Effector memory CD8-positive, alpha-beta T cell (primary cell): ENCODE results near the gene BIRC5.

Experiments used
- ATAC-seq: fragments of 150-1000 bp; cut with Tn5 transposase; replicated peaks from 2 replicates; pipeline ENCODE4 v1.10.0; 2021; ENCODE audit warnings: mild to moderate bottlenecking, moderate library complexity
- DNase-seq, 3 experiments: peaks; one replicate each; pipeline ENCODE4 v3.0.0; 2021
- H3K27ac Mint-ChIP-seq, 2 donors: one replicate each; pipeline ENCODE4 v1.8.0; 2022; ENCODE audit warnings: mild to moderate bottlenecking in 2 of 2, mixed read lengths in 2 of 2, moderate library complexity in 2 of 2
- H3K27me3 Mint-ChIP-seq, 2 donors: one replicate each; pipeline ENCODE4 v1.8.0; 2022; ENCODE audit warnings: mixed read lengths in 2 of 2
- H3K36me3 Mint-ChIP-seq: one replicate; pipeline ENCODE4 v1.8.0; 2022; ENCODE audit warnings: mild to moderate bottlenecking, moderate library complexity, mixed read lengths; ENCODE audit not compliant: insufficient read depth
- H3K4me1 Mint-ChIP-seq, 2 donors: one replicate each; pipeline ENCODE4 v1.8.0; 2022; ENCODE audit warnings: low read depth in 2 of 2, mixed read lengths in 2 of 2
- H3K4me3 Mint-ChIP-seq, 2 donors: one replicate each; pipeline ENCODE4 v1.8.0; 2022; ENCODE audit warnings: mild to moderate bottlenecking in 2 of 2, mixed read lengths in 2 of 2, moderate library complexity in 2 of 2
- H3K9me3 Mint-ChIP-seq, 2 donors: one replicate each; pipeline ENCODE4 v1.8.0; 2022; ENCODE audit warnings: mixed read lengths in 2 of 2

Gene BIRC5

DNA sequence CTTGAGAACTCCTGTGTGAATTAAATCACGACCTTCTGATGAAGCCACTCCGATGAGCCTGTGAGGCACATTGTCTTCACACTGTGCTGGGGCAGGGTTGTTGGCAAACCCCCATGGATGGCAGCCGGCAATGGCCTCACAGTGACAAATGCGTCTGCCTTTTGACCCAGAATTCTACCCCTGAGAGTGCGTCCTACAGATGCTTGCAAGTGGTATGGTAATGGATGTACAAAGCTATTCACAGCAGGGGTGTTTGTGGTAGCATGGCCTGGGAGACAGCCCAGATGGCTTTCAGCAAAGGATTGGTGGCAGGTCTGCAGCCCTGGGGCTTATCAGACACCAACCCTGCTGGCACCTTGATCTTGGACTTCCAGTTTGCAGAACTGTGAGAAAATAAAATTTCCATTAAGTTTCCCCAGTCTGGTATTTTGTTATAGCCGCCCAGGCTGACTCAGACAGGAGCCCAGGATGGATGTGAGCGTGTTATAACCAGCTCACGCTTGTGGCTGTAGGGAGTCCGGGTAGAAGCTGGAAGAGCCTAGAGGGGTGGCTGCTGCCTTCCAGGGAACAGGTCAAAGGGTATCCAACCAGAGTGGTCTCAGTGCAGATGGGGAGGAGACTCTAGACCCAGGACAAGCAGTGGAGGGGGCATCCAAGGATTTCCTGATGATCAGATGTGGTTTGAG, 16.8 kb upstream of the BIRC5 start:
- Mint-ChIP-seq H3K9me3 (no peaks in the 10 kb centered on the region), H3K27me3 (no peaks in the 10 kb centered on the region), H3K36me3 (no peaks in the 10 kb centered on the region), H3K27ac (no peak overlapping the region), H3K4me3 (no peak overlapping the region), H3K4me1 (no peaks in the 10 kb centered on the region)
- no peak for ATAC-seq
- DNase-seq, result no peak

DNA sequence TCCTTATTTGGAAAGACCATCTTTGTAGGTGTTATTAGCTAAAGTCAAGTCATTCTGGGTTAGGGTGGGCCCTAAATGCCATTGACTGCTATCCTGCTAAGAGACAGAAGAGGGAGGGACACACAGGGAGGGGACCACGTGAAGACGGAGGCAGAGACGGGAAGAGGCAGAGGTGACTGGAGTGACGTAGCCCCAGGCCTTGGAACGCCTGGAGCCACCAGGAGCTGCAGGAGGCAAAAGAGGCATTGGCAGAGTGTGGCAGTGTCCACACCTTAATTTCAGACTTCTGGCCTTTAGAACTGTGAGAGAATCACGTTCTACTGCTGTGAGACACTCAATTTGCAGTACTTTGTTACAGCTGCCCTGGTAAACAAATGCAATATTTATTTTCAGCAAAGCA, 13.6 kb upstream of the BIRC5 start:
- Mint-ChIP-seq H3K27me3 (no peaks in the 10 kb centered on the region), H3K4me3 (no peak overlapping the region), H3K4me1 (no peaks in the 10 kb centered on the region), H3K36me3 (no peaks in the 10 kb centered on the region), H3K27ac (no peak overlapping the region), H3K9me3 (no peaks in the 10 kb centered on the region)
- DNase-seq, result no peak
- ATAC-seq, result no peak

DNA sequence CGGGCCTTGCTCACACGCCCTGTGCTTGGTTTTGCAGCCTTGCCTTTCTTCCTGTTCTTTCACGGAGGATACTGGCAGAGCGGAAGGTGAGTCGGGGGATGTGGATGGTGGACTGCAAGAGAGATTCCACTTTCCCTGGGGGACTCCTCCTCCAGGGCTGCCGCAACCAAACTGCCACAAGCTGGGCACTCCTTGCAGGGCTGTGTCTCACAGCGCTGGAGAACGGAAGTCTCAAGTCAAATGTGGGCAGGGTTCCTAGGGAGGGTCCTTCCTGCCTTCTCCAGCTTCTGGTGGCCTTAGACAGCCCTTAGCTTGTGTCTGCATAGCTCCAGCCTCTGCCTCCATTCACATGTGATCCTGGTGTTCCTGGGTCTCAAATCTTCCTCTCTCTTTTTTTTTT, 11.4 kb upstream of the BIRC5 start:
- Mint-ChIP-seq H3K27me3 (no peaks in the 10 kb centered on the region), H3K36me3 (no peaks in the 10 kb centered on the region), H3K4me3 (no peak overlapping the region), H3K9me3 (no peaks in the 10 kb centered on the region), H3K27ac (no peak overlapping the region), H3K4me1 (no peaks in the 10 kb centered on the region)
- DNase-seq (no peak), ATAC-seq (no peak)

DNA sequence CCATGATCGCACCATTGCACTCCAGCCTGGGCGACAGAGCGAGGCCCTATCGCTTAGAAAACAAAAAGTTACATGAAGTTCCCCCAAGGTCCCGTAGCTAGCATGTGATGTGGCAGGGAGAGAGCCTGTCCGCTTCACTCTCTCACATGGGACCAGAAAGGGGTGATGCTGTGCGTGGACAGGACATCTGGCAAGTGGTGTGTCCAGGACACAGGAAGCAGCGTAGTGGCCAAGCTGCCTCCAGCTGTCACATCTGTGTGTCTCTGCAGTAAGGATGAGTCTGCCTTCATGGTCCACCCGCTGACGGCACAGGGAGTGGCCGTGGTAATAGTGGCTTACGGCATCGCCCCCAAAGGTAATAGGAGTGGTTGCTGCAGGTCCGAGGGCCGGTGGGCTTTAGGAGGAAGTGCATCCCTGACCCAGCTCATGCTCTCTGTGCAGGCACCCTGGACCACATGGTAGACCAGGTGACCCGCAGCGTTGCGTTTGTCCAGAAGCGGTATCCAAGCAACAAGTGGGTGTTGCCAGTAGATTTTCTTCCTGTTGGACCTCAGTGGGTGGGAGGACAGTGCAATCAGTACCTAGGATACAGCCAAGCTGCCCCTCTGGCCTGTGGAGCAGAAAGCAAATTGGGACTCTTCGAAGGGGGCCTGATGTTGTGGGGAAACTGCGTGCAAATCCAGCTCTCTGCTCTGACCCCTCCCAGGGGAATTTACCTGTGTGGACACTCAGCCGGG, 9.5 kb upstream of the BIRC5 start:
- H3K9me3 Mint-ChIP-seq, result no peaks in the 10 kb centered on the region
- no peaks in the 10 kb centered on the region for H3K36me3 Mint-ChIP-seq
- H3K4me1 Mint-ChIP-seq, result no peaks in the 10 kb centered on the region
- ATAC-seq (no peak), DNase-seq (no peak)
- H3K4me3 Mint-ChIP-seq, result no peak overlapping the region
- no peaks in the 10 kb centered on the region for H3K27me3 Mint-ChIP-seq
- no peak overlapping the region for H3K27ac Mint-ChIP-seq

DNA sequence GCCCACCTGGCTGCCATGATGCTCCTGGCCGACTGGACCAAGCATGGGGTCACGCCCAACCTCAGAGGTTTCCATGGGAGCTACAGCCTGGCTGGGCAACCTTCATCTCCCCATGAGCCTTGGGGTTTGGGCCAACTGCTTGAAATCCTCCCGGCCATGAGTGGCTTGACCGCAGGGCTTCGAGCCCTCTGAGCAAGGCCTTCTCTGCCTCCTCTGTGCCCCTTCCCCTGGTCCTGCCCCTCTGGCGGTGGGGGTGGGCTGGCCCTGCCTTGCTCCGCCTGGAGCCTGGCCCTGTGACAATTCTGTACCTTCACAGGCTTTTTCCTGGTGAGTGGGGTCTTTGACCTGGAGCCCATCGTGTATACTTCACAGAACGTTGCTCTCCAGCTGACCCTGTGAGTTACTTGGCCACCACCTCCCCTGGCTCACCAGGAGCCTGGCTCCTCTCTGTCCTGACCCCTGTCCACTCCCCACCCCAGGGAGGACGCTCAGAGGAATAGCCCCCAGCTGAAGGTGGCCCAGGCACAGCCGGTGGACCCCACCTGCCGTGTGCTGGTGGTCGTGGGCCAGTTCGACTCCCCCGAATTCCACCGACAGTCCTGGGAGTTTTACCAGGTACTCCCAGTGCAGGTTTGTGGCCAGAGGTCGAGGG, 8.8 kb upstream of the BIRC5 start:
- no peak overlapping the region for H3K27ac Mint-ChIP-seq
- H3K4me1 Mint-ChIP-seq, result no peaks in the 10 kb centered on the region
- DNase-seq (no peak), ATAC-seq (no peak)
- peaks cover 2% of the 10 kb centered on the region for H3K36me3 Mint-ChIP-seq
- no peaks in the 10 kb centered on the region for H3K27me3 Mint-ChIP-seq
- H3K4me3 Mint-ChIP-seq, result no peak overlapping the region
- no peaks in the 10 kb centered on the region for H3K9me3 Mint-ChIP-seq

DNA sequence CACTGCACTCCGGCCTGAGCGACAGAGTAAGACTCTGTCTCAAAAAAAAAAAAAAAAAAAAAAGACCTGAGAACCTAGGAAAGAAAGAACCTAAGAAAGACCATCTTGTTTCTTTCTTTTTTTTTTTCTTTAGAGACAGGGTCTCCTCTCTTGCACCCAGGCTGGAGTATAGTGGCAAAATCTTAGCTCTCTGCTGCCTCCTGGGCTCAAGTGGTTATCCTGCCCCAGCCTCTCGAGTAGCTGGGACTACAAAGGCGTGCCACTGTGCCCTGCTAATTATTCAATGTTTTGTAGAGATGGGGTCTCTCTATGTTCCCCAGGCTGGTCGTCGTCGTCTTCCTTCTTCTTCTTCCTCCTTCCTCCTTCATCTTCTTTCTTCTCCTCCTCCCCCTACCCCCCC, 7.8 kb upstream of the BIRC5 start:
- no peaks in the 10 kb centered on the region for H3K4me1 Mint-ChIP-seq
- H3K4me3 Mint-ChIP-seq, result no peak overlapping the region
- H3K27ac Mint-ChIP-seq, result no peak overlapping the region
- peaks cover 2% of the 10 kb centered on the region for H3K36me3 Mint-ChIP-seq
- H3K27me3 Mint-ChIP-seq, result no peaks in the 10 kb centered on the region
- DNase-seq (no peak), ATAC-seq (no peak)
- H3K9me3 Mint-ChIP-seq, result no peaks in the 10 kb centered on the region

DNA sequence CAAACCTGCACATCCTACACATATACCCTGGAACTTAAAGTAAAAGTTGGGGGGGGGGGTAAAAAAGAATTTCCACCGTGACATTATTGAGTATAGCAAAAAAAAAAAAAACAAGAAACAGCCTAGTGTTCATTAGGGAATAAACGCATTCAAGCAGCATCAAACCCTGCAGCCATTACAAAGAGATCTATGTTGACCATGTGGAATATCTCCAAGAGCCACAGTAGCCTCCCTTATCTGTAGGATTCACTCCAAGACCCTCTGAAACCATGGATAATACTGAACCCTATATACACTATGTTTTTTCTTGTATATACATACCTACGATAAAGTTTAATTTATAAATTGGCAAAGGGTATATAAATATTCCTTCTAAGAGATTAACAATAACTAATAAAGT, 5.6 kb upstream of the BIRC5 start:
- Mint-ChIP-seq H3K27ac (no peak overlapping the region), H3K4me3 (no peak overlapping the region), H3K4me1 (no peaks in the 10 kb centered on the region), H3K27me3 (no peaks in the 10 kb centered on the region), H3K9me3 (no peaks in the 10 kb centered on the region), H3K36me3 (peaks cover 2% of the 10 kb centered on the region)
- DNase-seq, result no peak
- ATAC-seq, result no peak

DNA sequence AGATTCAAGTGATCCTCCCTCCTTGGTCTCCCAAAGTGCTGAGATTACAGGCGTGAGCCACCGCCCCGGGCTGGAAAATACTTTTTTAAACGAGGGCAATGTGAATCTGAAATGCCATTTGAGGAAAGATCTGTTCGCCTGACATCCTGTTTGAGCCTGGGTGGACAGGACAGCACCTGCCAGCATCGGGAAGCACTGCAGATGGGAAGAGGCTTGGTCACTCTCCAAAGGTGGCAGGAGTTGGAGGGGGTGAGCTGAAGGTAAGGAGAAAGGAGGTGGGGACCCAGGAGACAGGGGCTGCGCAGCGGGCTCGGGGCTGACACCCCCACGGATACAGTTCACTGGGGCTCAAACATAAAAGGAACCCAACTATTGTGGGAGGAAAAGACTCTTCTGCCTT, 3.9 kb upstream of the BIRC5 start:
- Mint-ChIP-seq H3K36me3 (peaks cover 2% of the 10 kb centered on the region), H3K4me3 (no peak overlapping the region), H3K4me1 (peaks cover 3% of the 10 kb centered on the region in 2 donors), H3K27ac (no peak overlapping the region), H3K9me3 (no peaks in the 10 kb centered on the region), H3K27me3 (no peaks in the 10 kb centered on the region)
- no peak for ATAC-seq
- DNase-seq, result no peak

DNA sequence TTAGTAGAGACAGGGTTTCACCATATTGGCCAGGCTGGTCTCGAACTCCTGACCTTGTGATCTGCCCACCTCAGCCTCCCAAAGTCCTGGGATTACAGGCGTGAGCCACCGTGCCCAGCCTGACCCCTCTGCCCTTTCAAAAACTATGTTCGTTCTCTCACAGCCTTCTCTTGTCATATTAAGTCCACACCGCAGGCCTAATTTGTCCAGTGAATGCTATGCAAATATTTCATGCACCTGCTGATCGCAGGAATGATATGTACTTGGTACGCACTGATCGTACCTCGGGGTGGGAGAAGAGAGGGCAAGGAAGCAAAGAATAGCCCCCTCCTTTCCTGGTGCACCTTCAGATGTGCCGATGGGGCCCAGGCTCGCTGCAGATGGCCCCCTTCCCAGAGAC, 3.0 kb upstream of the BIRC5 start:
- H3K27me3 Mint-ChIP-seq, result no peaks in the 10 kb centered on the region
- H3K9me3 Mint-ChIP-seq, result no peaks in the 10 kb centered on the region
- peaks cover 3% of the 10 kb centered on the region in 2 donors for H3K4me1 Mint-ChIP-seq
- no peak overlapping the region for H3K4me3 Mint-ChIP-seq
- no peak overlapping the region for H3K27ac Mint-ChIP-seq
- DNase-seq (no peak), ATAC-seq (no peak)
- H3K36me3 Mint-ChIP-seq, result peaks cover 2% of the 10 kb centered on the region

DNA sequence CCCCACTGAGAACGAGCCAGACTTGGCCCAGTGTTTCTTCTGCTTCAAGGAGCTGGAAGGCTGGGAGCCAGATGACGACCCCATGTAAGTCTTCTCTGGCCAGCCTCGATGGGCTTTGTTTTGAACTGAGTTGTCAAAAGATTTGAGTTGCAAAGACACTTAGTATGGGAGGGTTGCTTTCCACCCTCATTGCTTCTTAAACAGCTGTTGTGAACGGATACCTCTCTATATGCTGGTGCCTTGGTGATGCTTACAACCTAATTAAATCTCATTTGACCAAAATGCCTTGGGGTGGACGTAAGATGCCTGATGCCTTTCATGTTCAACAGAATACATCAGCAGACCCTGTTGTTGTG, 631 bp downstream of the BIRC5 start:
- H3K4me3 Mint-ChIP-seq, result peak overlapping the region; percentile 70 to 74
- no peaks in the 10 kb centered on the region for H3K9me3 Mint-ChIP-seq
- H3K27me3 Mint-ChIP-seq, result no peaks in the 10 kb centered on the region
- no peak overlapping the region for H3K27ac Mint-ChIP-seq
- no peak for ATAC-seq
- DNase-seq, result no peak
- peaks cover 2% of the 10 kb centered on the region for H3K36me3 Mint-ChIP-seq
- H3K4me1 Mint-ChIP-seq, result peaks cover 3% of the 10 kb centered on the region in 2 donors

DNA sequence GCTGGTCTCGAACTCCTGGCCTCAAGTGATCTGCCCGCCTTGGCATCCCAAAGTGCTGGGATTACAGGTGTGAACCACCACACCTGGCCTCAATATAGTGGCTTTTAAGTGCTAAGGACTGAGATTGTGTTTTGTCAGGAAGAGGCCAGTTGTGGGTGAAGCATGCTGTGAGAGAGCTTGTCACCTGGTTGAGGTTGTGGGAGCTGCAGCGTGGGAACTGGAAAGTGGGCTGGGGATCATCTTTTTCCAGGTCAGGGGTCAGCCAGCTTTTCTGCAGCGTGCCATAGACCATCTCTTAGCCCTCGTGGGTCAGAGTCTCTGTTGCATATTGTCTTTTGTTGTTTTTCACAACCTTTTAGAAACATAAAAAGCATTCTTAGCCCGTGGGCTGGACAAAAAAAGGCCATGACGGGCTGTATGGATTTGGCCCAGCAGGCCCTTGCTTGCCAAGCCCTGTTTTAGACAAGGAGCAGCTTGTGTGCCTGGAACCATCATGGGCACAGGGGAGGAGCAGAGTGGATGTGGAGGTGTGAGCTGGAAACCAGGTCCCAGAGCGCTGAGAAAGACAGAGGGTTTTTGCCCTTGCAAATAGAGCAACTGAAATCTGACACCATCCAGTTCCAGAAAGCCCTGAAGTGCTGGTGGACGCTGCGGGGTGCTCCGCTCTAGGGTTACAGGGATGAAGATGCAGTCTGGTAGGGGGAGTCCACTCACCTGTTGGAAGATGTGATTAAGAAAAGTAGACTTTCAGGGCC, 5.5 kb downstream of the BIRC5 start:
- Mint-ChIP-seq H3K27me3 (no peaks in the 10 kb centered on the region), H3K36me3 (no peaks in the 10 kb centered on the region), H3K27ac (peak overlapping the region; percentile 22 to 41), H3K4me3 (no peak overlapping the region), H3K4me1 (peaks cover 0 to 2% of the 10 kb centered on the region in 2 donors), H3K9me3 (no peaks in the 10 kb centered on the region)
- ATAC-seq (no peak), DNase-seq (no peak)

DNA sequence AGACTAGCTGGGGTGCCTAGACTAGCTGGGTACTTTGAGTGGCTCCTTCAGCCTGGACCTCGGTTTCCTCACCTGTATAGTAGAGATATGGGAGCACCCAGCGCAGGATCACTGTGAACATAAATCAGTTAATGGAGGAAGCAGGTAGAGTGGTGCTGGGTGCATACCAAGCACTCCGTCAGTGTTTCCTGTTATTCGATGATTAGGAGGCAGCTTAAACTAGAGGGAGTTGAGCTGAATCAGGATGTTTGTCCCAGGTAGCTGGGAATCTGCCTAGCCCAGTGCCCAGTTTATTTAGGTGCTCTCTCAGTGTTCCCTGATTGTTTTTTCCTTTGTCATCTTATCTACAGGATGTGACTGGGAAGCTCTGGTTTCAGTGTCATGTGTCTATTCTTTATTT, 9.0 kb downstream of the BIRC5 start:
- Mint-ChIP-seq H3K4me1 (no peaks in the 10 kb centered on the region), H3K36me3 (no peaks in the 10 kb centered on the region), H3K27ac (no peak overlapping the region), H3K4me3 (no peak overlapping the region), H3K27me3 (peaks cover 0 to 8% of the 10 kb centered on the region in 2 donors), H3K9me3 (no peaks in the 10 kb centered on the region)
- DNase-seq, result no peak
- no peak for ATAC-seq

DNA sequence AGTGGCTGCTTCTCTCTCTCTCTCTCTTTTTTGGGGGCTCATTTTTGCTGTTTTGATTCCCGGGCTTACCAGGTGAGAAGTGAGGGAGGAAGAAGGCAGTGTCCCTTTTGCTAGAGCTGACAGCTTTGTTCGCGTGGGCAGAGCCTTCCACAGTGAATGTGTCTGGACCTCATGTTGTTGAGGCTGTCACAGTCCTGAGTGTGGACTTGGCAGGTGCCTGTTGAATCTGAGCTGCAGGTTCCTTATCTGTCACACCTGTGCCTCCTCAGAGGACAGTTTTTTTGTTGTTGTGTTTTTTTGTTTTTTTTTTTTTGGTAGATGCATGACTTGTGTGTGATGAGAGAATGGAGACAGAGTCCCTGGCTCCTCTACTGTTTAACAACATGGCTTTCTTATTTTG, 9.7 kb downstream of the BIRC5 start:
- H3K4me1 Mint-ChIP-seq, result no peaks in the 10 kb centered on the region
- H3K36me3 Mint-ChIP-seq, result no peaks in the 10 kb centered on the region
- H3K9me3 Mint-ChIP-seq, result no peaks in the 10 kb centered on the region
- ATAC-seq (no peak), DNase-seq (no peak)
- H3K27me3 Mint-ChIP-seq, result peaks cover 0 to 10% of the 10 kb centered on the region in 2 donors
- no peak overlapping the region for H3K4me3 Mint-ChIP-seq
- peak overlapping the region in 1 of 2 donors; percentile 35 for H3K27ac Mint-ChIP-seq
